GM19043 (cell line): ENCODE results near the gene TRIO.

Experiments
- ATAC-seq: cut with Tn5 transposase; IDR thresholded peaks from one replicate; pipeline ENCODE4 v1.9.1; 2021; ENCODE audit warnings: low read depth; ENCODE audit not compliant: unreplicated experiment

Gene TRIO

DNA sequence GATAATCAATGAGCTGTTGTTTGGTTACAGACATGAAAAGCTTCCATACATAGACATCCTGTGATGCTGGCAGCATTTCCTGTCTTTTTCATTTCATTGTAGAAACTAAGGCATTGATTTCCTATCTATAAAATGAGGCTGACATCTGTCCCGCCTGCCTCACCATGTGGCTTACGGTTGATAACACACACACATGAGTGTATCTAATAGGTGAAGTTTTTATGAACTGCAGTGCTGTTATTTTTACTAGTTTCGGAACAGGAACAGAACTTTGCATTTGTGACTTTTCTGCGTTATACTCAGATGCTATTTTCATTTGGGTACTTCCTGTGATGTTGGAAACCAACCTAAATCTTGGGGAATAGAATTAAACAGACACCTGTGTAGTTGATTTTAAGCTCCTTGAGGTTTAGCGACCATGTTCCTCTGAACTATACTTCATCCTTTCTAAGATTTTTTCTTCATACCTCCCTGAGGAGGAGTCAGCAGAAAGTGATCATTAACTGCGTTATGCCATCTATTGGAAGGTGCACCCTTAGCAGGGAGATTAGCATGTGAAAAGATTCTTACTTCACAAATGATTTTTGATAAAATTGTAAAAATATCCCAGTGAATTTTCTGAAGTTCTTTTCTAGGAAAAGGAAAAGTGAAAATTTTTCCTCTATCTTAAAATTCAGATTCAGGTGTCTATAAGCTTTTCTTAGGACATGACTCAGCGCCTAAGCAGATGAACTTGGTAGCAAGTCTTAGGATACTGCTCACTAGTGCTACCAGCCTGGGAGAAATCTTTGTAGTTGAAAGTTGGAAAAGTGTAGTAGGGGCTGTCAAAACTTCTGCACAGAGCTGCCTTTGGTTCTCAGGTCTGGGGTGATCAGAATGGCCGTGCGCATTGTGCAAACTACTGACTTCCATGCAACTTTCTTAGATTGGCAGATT is 134.5 kb downstream of the TRIO start:
- no peak for ATAC-seq

GRCh38 chr5:14280294-14280854 is 137.2 kb downstream of the TRIO start:
- ATAC-seq, result no peak

GRCh38 chr5:14281746-14282181 is 138.6 kb downstream of the TRIO start:
- peak; percentile 61 for ATAC-seq

DNA sequence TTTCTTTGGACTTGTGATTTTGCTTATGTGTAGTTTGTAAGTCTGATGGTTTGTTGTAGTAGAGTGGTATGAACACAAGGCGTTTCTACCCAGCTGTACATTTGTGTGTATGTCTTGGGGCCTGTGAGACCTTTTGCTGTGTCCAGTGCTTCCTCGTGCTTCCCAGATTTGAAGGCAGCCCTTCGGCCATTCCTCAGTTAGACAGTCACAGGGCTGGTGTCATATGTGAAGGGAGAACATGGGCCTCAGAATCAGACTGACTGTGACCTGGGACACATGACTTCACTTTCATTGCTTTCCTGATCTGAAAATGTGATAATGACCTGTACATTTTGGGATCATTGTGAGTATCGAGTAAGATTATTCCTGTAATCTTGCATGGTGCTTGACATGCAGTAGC is 140.0 kb downstream of the TRIO start:
- ATAC-seq, result no peak

DNA sequence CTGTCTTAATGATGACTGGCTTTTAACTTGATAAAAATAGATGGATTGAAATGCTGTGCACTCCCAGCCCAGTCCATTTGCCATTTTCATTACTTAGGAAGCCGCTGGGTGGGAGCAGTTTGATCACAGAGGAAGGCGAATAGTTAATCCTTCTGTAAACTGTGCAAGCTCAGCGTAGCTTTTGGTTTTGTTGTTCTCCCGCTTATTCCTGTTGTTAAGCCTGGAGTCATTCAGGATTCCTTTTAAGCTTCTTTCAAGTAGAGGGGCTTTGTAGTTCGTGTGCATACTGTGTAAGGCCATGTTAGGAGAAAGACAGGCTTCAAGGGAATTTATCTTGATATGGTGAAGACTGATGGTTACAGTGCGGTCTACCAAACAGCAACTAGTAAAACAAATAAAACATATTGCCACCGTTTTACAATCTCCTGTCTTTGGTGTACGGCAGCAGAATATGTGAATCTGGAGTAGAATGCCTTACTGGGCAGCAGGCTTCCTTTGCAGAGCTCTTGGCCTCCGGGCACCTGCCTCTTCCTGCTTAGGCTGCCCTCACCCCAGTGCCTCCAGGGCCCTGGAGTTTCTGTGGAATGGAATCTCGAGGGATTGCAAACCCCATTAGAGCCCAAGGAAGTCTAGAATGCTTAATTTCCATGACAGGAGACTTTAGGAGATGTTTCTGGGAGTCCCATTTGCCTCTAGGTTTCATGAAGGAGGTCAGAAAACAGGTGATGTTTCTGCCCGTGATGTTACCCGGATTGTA is 141.4 kb downstream of the TRIO start:
- no peak for ATAC-seq

GRCh38 chr5:14286007-14286406 is 142.9 kb downstream of the TRIO start:
- no peak for ATAC-seq

- ATAC-seq, result peak; percentile 89
Measured at GRCh38 chr5:14286574-14287421, 143.7 kb downstream of the TRIO start.

DNA sequence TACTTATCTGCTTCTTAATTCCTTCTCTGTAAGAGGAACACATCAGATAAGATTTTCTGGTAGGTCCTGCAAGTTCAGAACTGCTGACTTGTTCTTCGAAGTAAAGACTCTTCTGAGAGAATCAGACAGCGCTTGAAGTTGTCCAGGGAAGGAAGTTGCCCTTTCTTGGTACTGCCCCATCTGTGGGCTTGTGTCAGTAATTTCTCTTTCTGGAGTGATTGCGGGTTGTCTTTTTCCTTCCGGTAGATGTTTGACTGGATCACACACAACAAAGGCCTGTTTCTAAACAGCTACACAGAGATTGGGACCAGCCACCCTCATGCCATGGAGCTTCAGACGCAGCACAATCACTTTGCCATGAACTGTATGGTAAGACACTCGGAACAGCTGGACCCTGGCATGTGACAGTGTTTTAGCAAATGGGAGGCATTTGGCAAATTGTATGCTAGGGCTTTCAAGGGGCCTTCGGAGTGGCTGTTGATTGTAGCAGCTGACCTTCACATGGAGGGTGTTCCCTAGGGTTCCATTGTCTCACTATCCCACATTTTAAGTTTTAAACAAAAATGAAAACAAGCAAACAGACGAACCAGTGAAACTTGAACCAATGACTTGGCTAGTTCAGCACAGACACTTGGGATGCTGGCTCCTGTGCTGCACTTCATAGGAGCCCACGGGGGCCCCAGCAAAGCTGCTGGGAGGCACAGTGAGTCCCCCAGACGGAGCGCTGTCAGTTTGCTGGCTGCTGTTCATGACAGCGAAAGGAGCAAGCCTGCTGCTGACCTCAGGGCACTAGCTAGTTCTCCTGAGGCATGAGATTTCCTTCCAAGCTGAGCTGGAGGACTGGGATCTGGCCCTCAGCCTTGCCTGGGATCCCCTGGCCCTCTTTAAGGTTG is 149.9 kb downstream of the TRIO start:
- no peak for ATAC-seq

- ATAC-seq, result no peak
Measured at GRCh38 chr5:14295610-14296009, 152.5 kb downstream of the TRIO start.

GRCh38 chr5:14296533-14297331 is 153.6 kb downstream of the TRIO start:
- no peak for ATAC-seq

- no peak for ATAC-seq
Measured at GRCh38 chr5:14297697-14298096, 154.6 kb downstream of the TRIO start.

DNA sequence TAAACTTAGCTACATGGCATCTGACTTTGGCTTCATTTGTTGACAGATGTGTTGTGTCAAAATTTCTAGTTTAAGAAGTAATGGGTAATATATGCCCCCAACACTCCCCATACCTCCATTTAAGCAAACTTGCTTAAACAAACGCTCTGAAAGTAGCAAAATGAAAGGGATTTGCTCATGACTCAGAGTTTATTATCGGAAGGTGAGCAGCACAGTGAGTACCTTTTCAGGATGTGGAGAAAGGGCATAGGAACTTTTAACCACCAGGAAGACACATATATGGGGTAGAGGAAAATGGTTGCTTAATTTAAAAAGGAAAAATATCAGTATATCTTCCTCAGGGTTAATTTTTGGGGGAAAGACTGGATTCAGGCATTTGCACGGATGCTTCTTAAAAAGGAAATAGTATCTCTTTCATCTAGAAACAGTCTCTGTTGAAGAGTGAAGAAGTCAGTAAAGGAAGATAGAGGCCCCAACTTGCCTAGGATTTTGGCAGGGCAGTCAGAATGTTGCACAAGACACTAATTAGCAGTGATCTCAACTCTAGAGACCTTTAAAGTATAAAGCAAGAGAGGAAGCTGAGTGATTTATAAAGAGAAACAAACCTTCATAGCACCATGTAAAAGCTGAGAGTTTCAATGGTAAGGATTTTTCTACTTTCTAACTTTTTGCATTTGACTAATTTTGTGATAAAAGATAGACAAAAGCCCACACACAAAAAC is 155.1 kb downstream of the TRIO start:
- no peak for ATAC-seq

- ATAC-seq, result no peak
Measured at GRCh38 chr5:14299666-14300065, 156.5 kb downstream of the TRIO start.

- ATAC-seq, result no peak
Measured at GRCh38 chr5:14301186-14301585, 158.0 kb downstream of the TRIO start.

- ATAC-seq, result no peak
Measured at GRCh38 chr5:14302330-14302729, 159.2 kb downstream of the TRIO start.

DNA sequence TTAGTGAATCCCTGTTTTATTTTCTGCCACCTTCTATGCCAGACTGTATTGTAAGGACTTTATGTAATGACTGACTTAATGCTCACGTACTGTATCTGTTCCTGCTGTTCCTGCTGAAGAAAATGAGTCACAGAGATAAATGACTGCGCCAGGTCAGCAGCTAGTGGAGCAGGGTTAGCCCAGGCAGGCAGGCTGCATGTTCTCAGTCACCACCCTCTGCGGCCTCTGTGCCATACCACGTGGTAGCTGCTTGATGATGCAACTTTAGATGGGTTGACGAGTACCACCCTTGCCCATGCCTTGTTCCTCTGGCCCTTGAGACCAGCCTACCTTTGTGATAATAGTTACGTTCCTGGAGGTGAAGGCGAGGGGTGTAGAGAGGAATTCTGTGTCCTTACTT is 161.9 kb downstream of the TRIO start:
- ATAC-seq, result no peak

DNA sequence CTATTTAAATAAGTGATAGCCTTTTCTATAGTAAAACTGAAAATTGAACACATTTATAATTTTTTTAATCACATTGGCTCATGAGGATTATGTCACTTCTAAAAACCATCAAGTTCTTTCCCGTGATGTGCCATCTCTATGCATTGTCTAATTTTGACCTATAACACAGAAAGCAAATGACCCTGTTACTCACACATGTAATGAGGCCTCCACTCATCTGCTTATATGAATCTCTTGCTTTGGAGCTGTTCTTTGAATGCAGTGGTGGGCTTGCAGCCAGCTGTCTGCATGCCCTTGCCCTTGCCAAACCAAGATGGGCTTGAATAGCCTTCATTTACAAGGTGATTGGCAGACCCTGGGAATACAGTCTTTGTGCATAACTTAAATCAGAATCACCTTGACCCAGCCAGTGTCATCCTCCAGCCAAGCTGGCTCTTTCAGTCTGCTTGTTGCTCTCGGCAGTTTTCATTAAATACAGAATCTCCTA is 163.2 kb downstream of the TRIO start:
- ATAC-seq, result no peak
